ENCODE data around the gene DCLRE1B. TPM values are rescaled to one million over a fixed set of nuclear protein-coding genes. Genes with fewer than 3 reads are reported as not detected.

Gene DCLRE1B
- 14.4 and 14.5 TPM in 2 replicates for total RNA-seq (2014; rRNA removed; shearing (Covaris generic))

DNA sequence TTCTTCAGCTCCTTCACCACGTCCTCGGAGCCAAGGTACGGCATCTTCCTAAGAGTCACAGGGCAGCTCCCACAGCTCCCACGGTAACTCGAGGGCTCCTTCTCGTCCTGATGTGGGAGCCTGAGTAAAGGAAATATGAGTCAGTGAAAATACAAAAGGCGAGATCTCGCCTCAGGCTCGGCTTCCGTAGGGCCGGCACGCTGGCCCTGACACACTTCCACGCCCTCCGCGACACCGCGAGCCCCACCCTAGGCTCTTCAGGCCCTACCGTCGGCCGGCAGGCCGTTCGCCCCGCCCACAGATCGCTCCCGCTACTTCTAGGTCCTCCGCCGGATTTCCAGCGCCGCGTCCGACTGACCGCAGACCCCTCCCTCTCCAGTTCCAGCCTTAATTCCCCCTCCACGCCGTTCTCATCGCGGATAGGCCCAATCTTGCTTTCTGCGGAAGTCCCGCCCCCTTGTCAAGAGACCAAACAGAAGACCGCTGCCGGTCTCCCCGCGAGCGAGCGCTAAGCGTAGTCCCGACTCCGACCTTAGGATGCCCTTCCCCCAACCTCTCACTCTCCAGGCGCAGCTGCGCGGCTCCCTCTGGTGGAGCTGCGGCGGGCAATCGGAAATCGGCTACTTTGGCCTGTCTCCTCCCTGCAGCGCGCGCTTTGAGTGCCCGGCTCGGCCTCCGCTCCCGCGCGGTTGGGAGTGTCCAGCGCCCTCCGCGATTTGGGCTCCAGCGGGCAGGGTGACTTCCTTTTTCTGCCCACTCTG is at the start of gene DCLRE1B, which contains the start of gene AP4B1:
DCLRE1B (plus strand) TSS at position 653 of the 761 bp plus-strand sequence. CDS start 261 bp downstream, outside the sequence.
AP4B1 (minus strand) TSS at position 126 of the 761 bp plus-strand sequence; CDS start at position 44, 82 bp downstream.
- peak; percentile 98 for DNase-seq (ENCODE audit: low spot score)

DNA sequence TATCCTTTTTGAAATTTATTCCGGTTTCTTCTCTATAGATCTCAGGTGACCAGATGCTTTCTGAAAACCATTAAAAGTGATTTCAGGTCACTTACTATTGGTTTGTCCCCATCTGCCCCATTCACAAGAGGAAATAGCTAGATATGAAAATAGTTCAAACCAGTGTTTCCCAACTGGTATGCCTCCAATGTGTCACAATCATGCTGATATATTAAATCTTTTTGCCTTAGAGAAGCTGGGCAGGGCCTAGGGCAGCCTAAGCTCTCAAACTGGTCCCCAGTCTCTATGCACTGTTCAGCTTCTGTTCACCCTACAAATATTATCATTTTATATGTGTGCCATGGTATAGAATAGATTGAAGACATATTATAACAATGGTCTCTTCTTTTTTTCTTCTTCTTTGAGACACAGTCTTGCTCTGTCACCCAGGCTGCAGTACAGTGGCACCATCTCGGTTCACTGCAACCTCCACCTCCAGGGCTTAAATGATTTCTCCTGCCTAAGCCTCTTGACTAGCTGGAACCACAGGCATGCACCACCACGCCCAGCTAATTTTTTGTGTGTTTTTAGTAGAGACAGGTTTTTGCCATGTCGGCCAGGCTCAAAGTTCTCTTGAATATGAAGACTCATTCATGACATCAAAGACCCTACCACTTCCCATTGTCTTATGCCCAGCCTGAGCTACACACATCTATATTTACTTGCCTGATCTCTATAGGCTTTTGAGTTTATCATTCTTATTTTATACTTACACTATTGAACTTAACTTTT is 49.3 kb upstream of the DCLRE1B start:
- DNase-seq (ENCODE audit: low spot score), result no peak

DNA sequence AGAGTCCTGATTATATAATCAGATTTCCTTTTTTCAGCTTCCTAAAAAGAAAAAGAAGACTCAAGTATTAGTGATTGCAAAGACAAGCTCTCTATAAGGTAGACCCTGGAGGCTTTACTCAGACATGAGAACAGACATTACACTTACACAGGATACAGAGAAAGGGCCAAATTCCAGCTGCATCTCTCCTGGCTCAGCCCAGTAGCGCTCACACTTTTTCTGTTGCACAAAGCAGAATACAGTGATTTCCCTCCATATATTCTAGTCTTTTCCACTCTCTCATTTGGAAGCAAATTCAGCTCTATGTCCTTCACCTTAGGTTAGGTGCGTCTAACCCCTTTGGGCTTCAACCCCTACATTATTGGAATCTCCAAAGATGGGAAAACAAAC is 48.7 kb upstream of the DCLRE1B start:
- DNase-seq (ENCODE audit: low spot score), result no peak

DNA sequence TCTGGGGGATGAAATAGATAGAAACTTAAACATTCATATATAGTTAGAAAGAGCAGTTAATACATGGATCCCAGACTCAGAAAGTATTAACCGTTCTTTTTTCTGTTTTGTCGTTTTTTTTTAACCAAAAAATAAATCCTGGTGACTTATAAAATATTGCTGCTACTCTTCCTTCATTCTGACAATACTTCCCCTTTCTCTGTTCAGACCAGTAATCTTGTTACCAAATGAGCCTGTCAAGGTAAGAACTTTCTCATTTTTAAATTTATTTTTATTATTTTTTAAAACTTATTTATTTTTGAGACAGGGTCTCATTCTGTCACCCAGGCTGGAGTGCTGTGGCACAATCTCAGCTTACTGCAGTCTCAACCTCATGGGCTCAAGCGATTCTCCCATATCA is 47.4 kb upstream of the DCLRE1B start:
- DNase-seq (ENCODE audit: low spot score), result no peak

DNA sequence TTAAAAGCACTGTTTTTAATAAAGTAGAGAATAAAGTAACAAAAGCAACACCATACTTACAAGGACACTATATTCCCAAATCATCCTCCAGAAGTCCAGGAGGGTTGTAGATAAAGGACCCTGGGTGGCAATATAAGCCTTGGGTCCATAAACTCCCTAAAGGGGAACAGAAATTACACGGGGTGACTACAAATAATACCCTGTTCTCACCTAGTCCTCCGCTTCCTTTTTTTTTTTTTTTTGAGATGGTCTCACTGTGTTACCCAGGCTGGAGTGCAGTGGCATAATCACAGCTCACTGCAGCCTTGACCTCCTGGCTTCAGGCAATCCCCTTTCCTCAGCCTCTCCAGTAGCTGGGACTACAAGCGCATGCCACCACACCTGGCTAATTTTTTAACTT is 46.7 kb upstream of the DCLRE1B start:
- DNase-seq (ENCODE audit: low spot score), result no peak

DNA sequence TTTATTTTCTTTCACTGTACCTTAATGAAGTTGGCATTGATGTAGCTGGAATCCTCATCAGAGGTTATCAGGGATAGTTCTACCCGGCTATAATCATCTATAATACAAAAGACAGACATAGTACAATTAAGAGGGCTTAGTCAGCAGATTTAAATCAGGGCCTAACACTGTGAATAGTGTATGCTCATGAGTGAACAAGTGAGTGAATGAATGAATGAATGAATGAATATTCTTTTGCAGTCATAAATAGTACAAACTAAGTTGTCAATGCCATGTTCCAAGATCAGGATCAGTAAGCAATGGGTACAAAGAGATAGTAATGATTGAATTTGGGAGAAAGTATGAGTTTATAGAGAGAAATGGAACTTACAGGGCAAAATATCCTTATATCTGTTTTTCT is 46.1 kb upstream of the DCLRE1B start:
- DNase-seq (ENCODE audit: low spot score), result no peak

DNA sequence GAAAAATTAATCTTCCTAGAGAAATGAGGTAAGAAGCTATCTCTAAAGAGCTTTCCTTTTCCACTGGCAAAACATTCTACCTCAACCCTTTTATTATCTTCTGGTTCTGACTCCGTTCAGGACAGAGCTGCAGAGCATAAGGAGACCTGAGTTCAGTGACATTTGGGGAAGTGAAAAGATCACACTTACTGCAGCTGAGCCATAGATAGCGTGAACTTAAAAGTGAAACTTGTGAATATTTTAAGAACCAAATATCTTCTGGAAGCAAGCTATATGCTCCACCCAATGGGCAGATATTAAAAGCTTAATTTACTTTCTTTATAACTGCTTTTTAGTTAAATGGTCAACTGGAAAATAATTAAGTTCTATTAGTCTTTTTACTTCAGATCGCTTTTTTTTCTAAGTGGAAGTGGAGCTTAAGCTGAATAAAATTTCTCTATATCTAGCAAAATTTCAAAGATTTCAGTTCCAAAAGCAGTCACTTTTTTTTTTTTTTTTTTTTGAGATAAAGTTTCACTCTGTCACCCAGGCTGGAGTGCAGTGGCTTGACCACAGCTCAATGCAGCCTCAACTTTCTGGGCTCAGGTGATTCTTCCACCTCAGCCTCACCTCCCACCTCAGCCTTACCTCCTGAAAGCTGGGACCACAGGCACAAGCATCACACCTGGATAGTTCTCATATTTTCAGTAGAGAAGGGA is 45.5 kb upstream of the DCLRE1B start:
- DNase-seq (ENCODE audit: low spot score), result no peak

DNA sequence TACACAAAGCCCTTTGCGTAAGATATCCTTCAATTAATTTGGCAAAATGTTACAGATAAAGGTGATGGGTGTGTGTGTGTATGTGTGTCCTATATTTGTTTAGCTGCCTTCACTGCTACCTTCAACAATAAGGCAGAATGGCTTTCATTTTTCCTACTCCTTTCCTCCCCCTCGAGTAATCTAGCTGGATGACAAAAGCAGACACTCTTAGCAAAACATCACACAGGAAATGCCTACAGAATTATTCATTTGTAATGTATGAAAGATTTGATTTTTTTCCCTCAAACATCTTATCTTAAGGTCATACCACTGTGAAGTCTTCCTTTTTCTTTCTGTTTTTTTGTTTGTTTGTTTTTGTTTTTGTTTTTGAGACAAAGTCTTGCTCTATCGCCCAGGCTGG is 44.2 kb upstream of the DCLRE1B start:
- peak; percentile 72 for DNase-seq (ENCODE audit: low spot score)

DNA sequence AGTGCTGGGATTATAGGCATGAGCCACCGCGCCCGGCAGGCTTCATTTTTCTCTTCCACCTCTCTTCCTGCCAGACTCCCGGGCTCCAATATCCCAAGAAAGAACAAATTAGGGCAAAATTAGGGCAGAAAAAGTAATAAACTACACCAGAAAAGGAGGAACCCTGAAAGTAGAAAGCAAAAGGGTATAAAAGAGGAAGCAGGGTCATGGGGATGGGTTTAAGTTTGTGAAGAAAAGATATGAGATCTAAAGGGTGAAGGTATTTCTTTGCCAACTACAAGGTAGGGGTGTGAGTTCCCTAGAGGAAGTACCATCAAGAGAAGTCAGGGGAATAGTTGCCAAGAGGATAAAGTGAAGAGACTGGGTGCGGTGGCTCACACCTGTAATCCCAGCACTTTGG is 43.5 kb upstream of the DCLRE1B start:
- DNase-seq (ENCODE audit: low spot score), result no peak

DNA sequence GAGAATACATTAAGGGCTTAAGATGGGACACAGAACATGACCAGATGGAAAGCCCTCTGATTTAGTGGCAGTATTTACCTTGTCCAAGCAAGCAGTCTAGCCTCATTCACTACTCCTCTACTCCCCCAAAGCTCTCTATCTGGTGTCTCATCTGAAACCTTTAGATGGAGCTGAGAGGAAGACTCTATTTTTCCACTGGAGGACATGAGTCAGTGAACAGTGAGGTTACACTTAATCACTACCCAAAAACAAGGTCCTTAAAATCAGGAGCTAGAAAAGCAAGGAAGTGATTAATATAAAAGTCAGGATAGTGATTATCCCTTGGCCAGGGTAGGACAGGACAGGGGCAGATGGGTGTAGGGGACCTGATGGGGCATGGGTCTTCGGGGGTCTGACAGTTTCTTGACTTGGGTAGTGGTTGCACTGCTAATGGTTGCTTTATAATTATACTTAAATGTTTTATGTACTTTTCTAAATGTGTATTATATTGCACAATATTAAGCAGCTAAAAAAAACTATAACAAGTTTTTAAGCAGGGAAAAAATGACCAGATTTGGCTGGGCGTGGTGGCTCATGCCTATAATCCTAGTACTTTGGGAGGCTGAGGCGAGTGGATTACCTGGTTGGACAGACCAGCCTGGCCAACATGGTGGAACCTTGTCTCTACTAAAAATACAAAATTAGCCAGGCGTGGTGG is 36.6 kb upstream of the DCLRE1B start:
- DNase-seq (ENCODE audit: low spot score), result peak; percentile 23

DNA sequence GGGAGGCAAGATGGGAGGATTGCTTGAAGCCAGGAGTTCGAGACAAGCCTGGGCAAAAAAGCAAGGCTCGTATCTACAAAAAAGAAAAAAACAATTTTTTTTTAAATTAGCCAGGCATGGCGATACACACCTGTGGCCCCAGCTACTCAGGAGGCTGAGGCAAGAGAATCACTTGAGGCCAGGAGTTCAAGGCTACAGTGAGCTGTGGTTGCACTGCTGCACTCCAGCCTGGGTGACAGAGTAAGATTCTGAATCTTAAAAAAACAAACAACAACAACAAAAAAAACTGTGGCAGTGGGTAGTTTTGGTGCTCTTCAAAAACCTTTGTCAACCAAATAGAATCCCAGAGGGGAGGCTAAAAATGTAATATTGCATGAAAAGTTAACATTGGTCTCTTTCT is 34.3 kb upstream of the DCLRE1B start:
- DNase-seq (ENCODE audit: low spot score), result no peak

DNA sequence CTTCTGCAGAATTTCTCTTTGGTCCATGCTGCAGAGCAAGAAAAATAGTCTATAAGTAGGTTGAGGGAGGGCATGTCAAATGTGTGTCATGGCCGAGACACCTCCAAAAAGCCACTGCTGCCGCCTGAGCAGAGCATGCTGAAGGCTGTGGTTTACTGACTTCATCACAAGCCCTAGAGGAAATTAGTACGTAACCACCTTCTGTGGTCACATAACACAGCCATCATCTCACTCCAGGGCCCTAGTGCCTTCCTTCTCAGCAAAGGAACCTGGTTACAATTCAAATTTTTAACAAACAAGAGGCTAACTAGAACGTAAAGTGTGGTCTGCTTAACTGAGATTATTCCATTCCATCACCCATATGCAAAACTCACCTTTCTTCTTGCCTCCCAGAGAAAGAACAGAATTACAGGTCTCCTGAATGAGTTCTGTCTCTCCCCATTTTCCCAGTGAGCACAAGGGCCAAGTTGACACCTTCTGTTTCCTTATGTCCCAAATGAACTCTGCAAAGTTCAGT is 33.5 kb upstream of the DCLRE1B start, which contains the start of gene PTPN22:
PTPN22 (minus strand) TSS at position 116 of the 517 bp plus-strand sequence.
- DNase-seq (ENCODE audit: low spot score), result peak; percentile 79

DNA sequence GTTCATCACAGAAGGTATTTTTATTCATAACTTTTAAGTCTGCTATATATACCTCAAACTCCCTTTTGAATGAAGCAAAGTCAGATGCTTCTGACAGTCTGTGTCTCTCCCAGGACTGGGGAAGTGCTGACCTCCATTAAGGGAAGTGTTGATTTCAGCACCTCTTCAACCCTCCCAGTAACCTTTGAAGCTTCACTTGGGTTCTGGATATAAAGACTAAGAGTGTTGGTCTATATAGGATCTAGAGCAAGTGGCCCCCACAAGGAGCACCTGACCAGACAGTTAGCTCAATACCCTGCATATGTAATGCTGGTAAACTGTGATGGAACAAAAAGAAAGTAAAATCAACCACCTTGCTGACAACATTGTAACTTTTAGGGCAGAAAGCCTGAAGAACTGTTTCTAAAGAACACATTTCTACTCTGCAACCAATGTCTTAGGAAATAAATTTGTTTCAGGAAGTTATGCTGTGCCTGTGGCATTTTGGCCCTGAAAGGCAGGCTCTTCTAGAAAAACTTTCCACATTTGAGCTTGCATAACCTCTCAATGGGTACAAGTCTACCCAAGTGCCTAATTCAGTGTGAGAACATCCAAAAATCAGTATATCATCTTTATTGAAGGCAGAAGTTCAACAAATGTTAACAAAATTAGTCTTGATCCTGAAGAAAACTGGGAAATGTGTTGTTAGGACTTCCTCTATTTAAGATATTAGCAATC is 32.7 kb upstream of the DCLRE1B start:
- no peak for DNase-seq (ENCODE audit: low spot score)

DNA sequence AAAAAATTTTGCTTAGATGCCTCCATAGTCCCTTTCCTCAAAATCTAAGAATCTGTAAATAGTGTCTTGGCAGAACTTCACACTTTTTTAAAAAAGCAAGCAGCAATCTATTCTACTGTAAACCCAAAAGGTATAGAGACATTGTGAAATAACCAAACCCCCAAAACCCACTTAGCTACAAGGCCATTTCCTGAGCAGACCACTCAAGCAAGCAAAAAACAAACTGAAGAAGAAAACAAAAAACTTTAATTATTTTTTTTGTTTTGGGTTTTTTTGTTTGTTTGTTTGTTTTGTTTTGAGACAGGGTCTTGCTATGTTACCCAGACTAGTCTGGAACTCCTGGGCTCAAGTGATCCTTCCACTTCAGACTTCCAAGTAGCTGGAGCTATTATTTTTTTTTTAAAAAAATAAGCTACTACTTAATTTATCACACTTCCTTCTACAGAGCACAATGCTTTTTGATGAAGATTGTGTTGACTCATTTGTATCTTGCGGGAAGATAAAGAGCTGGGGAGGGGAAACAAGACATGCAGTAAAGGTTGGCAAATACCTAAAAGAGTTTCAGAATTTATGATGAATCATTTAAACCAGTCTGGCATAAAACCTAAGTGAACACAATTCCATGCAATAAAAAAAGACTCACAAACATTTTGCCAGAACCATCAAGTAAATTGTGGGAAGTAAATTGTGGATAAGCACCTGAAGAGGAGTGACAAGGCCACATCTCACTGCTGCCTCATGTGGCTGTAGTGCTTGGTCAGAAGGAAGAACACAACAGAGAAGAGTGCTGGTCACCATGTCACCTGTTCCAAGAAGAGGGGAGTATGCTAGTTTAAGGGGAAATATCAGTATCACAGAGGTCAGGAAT is 30.9 kb upstream of the DCLRE1B start:
- peak; percentile 51 for DNase-seq (ENCODE audit: low spot score)

DNA sequence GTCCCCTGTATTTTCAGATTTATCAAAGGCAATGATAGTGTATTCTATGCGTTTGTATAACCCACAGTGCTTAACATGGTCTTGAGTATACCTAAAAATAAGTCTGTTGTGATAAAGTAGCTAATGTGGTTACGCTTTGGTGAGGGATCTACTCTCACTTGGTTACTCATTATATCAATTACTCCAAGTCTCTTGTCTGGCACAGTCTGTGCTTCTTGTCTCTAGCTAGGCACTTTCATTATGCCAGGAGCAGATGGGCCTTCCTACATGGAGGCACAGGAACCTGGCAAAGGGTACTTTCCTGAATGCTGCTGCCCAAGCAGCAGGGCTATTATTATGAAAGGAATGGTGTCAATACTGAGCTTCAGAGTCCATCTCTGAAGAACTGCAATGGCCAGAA is 29.4 kb upstream of the DCLRE1B start:
- DNase-seq (ENCODE audit: low spot score), result no peak

DNA sequence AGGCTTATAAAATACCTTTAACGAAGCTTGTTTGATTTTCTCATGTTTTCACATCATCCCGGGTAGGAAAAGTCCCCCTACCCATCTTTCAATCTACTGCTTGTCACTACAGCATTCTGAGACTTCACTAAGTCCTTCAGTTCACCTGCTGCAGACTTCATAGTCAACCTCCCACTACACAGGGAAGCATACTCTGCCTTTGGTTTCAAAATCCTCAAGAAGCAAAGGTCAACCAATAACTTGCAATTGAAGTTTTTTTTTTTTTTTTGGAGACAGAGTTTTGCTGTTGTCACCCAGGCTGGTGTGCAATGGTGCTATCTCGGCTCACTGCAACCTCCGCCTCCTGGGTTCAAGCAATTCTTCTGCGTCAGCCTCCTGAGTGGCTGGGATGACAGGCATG is 28.9 kb upstream of the DCLRE1B start:
- no peak for DNase-seq (ENCODE audit: low spot score)

DNA sequence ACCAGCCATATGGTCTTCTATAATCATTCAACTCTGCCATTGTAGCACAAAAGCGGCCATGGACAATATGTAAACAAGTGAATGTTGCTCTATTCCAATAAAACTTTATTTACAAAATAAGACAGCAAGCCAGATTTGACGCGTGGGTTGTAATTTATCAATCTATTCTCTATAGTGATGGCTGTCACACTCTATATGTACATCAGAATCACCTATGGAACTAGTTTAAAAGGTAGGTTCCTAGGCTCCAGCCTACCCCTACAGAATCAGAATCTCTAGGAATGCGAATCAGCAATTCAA is 25.4 kb upstream of the DCLRE1B start:
- DNase-seq (ENCODE audit: low spot score), result no peak

DNA sequence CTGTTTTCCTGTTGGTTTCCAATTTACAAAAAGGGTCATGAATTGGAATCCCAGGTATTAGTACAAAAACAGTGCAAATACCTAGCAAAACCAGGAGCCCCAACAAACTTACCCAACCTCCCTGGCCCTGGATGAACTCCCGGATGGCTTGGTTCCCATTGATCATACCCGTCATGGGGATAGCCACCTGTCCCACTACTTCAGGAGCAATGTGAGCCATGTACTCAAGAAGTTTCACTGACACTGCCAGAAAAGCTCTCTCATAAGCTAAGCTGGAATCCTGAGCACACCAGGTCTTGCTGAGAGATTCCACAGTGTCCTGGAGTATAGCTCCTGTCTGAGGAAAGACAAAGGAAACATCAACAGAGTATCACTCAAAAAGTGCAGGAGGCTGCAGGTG is 23.5 kb upstream of the DCLRE1B start:
- no peak for DNase-seq (ENCODE audit: low spot score)

DNA sequence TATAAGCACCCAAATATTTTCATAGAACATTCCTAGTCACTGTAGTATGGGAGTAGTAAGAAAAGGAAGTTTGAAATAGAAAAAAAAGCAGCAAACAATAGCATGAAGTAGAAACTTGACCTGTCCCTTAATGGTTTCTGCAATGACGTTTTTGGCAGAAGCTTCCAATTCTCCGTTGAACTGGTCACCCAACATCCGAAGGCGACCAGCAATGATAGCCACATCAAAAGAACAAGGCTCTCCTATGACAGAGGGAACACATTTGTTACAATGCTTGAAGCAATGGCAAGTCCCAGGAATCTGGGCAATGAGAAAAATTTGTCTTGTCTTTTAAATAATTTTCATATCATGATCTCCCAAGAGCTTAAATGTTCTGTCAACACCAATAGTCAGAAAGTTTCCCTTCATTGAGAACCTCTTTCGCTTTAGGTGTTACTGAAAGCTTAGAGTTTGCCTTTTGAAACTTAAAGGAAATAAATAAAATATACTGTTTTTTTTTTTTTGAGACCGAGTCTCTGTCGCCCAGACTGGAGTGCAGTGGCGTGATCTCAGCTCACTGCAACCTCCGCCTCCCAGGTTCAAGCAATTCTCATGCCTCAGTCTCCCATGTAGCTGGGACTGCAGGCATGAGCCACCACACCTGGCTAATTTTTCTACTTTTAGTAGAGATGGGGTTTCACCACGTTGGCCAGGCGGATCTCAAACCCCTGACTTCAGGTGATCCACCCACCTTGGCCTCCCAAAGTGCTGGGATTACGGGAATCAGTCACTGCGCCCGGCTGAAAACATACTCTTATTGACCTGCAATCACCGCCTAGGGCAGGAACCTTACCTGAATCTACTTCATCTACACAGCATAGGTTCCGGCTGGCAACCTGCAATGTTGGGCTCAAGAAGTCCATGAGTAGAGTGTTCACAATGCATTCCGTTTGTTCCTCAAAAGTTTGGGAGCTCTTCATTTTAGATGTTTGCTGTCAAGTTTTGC is 18.4 kb upstream of the DCLRE1B start:
- no peak for DNase-seq (ENCODE audit: low spot score)
